ENCODE data around the gene RFNG.
A peak's percentile ranks its signal among the peaks of the same experiment; 100 is the strongest.

The RFNG gene

DNA sequence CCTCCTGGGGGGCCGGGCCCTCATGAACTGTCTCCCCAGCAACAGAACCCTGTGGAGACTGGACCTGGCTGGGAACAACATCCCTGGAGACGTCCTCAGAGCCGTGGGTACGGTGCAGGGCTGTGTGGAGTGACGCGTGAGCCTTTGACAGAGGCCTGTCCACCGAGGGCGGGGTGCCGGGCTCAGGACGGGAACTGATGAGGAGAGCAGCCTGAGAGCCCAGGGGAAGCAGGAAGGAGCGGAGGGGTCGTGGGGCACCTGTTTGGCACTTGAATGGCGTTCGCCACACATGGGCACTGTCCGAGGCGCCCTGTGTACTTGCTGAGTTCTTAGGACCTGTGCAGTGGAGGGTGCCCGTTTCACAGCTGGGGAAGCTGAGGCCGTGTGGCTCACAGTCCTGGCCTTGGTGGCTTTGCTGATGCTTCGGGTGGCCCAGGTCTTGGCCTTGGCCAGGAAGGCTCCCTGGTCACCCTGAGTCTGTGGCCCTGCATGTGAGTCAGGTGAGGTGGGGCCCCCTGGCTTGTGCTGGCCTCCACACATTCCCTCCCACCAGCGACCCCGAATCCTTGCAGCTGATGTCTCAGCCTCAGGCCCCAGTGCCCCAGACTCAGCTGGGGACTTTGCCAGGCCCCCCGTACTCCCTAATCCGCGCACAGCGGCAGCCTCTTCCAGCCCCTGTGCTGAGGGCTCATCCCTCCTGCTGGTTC lies 26.1 kb downstream of the RFNG start:
- DNase-seq (ENCODE audit: low spot score) = no peak

DNA sequence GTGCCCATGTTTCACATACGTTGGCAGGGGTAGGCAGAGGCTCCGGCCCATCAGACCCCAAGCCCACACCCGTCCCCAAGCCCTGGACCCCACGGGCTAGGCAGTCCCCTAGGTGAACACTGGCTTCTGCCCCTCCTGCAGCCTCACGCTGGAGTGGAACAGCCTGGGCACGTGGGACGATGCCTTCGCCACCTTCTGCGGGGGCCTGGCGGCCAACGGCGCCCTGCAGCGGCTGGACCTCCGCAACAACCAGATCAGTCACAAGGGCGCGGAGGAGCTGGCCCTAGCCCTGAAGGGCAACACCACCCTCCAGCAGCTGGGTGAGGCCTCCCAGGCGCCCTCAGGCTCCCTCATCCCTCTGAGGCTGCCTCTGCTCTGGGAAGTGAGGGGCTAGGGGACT lies 26.8 kb downstream of the RFNG start:
- DNase-seq (ENCODE audit: low spot score) = no peak

DNA sequence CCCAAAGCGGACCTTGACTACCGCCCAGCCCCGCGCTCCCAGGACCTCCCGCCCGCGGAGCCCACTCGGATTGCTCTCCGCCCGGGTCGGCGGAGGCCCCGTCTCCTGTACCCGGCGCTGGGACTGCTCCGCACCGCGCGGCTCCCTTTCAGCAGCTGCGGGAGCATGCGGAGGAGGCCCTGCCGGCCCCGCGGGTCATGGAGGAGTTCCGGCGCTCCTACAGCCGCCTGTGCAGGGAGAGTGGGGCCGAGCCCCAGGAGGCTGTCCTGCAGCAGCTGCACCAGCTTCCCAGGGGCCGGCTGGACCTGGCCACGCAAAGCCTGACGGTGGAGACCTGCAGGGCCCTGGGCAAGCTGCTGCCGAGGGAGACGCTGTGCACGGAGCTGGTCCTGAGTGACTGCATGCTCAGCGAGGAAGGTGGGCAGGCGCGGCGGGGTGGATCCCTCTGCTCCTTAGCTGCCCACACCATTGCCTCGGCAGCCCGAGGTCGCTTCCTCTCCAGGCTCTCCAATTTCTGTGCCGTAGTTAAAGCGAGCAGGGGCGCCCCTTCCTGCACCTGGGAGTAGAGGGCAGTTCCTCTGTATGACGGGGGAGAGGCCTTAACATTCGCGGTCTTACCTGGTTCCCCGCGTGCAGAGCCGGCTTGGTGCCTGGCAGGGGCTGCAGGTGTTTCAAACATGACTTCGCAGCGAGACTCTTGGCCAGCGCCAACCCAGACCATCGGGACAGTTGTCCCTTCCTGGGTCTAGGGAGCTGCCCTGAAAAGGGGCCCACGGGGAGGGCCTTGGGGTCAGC lies 28.0 kb downstream of the RFNG start:
- no peak for DNase-seq (ENCODE audit: low spot score)

DNA sequence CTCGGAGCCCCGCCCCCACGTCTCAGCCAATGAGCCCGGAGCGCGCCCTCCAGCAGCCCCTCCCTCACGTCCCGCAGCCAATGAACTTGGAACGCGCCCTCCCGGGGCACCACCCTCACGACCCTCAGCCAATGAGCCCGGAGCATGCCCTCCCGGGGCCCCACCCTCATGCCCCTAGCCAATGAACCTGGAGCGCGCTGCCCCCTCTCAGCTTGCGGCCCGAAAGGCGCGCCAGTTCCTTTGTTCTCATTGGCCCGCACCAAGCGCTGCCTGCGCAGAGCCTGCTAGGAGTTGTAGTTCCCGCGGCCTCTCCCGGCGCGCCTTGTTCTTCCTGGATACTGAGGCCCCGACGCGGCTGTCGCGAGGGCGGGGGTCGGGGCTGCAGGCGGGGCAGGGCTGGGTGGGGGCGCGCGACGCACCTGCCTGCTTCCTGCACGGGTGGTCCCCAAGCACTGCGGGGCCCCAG lies 28.6 kb downstream of the RFNG start, which contains the start of gene LRRC45:
LRRC45 (plus strand) TSS at position 325 of the 466 bp plus-strand sequence. CDS start 339 bp downstream, outside the sequence.
- peak; percentile 100 for DNase-seq (ENCODE audit: low spot score)

DNA sequence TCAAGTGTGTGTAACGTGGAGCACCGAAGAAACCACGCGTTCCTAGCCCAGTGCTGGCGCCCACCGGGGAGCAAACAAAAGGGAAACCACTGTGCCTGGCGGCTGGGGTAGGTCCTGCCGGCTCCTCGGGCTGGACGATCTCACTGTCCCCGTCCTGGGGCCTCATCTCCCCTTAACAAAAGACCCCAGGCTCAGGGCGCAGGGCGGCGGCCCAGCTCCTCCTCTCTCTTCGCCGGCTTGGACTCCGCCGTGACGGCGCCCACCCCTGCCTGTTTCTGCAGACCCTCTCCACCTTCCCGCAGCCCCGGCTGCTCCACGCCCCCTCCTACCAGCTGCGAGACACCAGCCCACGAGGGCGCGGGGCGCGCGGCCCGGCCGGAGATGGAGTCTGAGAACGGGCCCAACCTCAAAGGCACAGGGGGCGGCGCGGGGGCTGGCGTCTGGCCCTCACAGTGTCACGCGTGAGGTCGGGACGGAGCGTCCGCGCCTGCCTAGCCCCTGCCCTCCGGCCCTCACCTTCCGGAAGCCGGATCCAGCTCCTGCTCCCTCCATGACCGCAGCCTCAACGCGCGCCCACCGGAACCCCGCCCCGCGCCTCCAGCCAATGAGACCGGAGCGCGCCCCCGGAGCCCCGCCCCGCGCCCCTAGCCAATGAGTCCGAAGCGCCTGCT lies 29.2 kb downstream of the RFNG start, which contains the start of gene CENPX:
CENPX (minus strand) TSS at position 569 of the 671 bp plus-strand sequence; CDS start at position 552, 17 bp downstream.
- no peak for DNase-seq (ENCODE audit: low spot score)

DNA sequence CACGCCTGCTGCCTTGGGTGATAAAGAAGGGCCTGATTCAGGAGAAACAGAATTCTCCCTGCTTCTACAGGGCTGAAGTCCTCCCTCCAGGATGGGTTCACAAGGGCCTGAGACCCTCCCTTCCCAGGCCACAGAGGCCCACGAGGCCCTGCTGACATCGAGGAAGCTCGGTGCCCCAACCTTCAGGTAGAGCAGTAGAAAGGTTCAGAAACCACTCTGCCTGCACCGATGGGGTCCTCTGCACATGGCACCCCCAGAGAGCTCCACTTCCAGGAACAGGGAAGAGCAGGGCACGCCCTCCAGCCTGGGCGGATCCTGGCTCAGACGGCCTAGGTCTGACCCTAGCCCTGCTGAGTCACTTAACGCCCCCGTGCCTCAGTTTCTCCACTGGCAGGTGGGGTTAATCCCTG lies 29.7 kb downstream of the RFNG start:
- DNase-seq (ENCODE audit: low spot score) = no peak

DNA sequence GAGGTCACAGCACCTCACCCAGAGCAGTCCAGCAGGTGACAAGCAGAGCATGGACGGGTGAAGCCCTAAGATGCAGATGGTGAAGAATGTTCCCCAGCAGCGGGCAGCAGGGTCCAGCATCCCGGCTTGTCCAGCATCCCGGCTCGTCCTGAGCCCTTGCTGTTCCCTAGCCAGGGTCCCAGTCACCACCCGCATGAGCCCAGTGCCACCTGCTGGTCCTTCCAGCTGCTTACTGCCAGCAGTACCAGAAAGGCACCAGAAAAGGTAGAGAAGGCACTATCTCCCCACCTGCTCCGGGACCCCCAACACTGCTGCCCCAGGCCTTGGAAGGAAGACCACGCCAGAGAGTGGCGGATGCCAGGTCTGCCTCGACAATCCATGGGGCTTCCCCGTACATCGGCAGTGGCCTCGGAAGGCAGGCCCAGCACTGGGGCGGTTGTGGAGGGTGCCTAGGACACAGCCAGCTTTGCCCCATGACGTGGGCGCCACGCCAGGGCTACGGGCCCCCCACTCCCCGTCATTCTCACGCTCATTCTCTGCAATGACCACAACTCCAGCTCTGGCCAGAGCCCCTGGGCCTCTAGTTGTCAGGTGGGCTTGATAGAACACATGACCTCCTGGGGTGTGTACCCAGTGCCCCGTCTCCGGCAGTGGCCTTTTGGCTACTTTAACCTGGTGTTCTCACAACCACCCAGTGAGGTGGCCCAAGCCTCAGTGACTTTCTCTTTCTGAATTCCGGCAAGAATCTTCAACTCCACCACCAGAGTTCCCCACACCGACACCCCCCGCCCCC lies 30.3 kb downstream of the RFNG start:
- peak; percentile 59 for DNase-seq (ENCODE audit: low spot score)

DNA sequence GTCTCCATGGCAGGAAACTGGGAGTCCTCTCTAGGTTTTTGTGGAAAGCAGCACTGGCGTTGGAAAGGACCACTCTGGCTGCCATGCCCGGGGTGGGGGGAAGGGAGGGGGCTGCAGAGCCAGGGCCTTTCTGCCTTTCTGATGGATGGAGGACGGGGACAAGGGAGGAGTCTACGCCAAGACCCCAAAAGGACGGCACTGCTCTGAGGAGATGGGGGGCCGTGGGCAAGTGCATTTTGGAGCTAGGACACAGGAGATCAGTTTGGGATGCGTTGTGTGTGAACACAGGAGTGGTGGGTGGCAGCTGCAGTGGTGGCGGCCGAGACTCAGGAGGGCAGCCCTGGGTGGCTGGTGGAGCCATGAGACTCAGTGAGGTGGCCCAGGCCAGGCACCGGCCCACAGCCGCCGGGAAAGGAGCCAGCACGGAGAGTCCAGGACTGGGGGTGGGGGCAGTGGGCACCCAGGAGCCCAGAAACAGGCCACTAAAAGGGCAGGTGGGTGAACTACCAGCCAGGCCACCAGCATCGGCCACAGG lies 31.0 kb downstream of the RFNG start:
- DNase-seq (ENCODE audit: low spot score) = no peak

DNA sequence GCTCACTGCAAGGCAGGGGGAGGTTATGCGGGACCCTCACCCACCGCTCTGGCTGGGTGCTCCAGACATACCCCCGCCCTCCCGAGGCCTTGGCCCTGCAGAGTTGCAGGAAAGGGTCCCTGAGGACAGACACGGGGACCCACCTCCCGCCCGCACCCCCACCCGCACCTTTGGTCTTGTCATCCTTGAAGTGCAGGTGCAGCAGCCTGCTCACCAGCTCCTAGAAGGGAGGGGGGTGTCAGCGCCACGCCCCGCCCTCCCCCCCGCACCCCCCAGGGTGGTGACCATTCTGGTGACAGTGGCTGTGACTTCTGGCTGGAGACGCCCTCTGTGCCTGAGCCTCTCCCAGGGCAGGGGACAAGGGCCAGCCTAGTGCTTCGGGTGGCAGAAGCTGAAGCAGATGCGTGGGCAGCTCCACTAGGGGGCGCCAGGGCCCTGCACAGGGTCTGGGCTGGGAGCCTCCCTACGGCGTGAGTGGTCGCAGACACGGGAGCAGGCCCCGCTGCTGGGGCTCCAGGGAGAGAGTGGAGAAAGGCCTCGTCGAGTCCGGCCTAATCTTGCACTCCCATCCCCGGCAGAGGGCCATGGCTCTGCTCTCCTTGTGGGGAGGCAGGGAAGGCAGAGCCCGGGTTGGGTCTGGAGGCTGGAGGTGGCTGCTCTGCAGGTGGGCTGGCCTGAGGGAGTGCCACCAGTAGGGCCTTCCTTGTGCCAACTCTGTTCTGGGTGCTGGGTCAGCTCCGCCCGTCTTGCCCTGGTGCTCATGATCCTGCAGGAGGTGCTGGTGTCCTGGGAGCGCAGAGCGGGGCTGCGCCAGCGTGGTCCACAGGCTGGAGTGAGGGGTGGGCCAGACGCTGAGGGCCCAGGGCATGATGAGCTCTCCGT lies 31.7 kb downstream of the RFNG start:
- peak; percentile 59 for DNase-seq (ENCODE audit: low spot score)

DNA sequence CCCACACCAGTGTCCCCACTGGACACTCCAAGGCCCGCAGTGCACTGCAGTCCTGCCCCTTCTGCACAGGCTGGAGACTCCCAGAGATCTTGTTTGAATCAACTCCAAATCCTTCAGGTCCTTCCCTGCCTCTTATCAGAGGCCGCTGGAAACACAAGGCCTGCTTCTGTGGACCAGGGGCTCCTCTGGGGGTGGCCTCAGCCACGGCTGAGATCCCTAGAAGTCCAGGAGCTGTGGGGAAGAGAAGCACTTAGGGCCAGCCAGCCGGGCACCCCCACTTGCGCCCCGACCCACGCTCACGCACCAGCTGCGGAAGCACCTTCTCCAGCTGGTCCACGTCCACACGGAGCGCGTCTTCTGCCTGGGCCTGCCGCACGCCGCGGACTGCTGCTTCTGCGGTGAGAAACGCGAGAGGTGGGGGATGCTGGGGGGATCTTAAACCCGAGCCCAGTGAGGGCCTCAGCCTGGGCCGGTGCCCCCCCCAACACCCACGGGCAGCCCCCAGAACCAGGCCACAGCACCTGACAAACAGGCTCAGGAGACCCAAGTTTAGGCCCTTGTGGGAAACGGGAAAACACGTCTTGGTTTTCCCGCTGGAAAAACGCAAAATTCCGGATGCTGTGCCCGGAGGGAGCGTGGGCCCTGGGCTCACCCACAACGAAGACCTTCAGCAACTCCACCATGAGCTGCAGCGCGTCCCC lies 32.5 kb downstream of the RFNG start:
- DNase-seq (ENCODE audit: low spot score) = no peak

DNA sequence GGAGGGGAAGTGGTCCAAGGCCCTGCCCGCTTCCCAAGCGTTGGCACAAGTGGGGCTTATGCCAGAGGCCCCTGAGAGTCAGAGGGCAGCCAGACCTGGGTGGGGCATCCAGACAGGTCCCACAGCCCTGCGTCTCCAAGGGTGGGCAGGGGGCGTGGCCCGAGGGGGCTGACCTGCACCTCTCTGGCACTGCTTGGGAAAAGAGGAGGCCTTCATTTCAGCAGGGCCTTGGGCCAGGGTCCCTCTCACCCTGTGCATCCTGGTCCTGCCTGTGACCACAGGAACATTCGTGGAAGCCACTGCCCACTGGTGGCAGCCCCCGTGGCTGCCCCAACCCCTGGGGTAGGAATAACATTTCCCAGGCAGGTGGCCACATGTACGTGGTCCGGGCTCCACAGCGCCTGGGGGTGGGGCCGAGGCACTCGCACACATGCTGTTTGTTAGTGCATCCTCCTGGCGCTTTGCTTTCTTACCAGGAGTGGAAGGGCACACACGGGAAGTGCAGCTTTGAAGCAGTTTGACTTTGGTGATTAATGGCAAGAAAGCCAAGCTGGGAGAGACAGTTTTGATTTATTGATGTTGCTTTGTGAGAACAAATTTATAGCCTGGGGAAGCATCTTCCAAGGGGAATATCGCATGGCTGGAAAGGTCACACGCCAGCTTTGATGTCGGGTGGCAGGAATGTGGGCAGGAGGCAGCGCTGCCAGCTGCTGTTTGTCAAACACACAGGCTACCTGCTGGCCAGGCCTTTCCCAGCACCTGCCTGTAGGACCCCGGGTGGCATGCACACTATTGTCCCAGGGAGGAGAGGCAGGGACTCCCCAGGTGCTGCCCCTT lies 33.2 kb downstream of the RFNG start:
- DNase-seq (ENCODE audit: low spot score) = no peak

DNA sequence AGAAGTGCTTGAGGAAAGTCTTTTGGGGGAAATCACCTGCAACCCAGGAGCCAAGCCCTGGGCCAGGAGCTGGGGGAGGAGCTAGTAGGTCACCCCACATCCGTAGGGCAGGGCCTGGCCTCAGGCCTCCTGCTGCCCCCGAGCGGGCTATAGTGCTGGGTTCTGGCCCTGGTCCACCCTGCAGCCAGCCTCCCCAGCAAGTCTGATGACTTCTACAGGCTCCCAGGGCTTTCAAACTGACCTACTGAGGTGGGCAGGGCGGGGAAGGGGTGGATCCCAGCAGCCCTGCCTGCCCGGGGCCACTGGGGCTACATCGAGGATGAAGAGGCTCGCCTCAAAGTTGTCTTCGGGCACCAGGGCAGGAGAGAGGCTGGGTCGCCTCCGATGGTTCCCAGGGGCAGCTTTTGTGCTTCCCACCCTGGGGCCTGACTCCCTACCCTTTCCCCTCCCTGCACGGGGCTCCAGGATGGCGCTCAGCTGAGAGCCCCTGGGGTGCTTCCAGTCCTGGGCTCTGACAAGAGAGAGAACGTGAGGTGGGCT lies 33.9 kb downstream of the RFNG start:
- DNase-seq (ENCODE audit: low spot score) = no peak

DNA sequence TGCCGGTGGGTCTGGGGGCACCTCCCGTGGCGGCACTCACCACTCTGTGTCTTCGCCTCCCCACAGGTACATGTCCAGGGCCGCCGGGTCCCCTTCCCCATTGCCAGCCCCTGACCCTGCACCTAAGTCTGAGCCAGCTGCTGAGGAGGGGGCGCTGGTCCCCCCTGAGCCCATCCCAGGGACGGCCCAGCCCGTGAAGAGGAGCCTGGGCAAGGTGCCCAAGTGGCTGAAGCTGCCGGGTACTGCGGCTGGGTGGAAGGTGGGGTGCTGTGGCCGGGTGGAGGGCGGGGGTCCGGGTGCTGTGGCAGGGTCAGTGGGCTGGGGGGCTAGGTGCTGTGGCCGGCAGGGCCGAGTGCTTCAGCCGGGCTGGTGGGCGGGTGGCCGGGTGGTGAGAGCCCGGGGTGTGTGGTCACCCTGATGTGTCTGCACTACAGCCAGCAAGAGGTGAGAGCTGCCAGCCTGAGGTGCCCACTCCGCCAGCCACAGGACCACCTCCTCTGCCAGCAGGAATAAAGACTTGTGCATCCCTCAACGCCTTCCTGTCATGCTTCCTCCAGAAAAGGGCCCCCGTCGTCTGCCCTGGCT lies 34.6 kb downstream of the RFNG start:
- no peak for DNase-seq (ENCODE audit: low spot score)

DNA sequence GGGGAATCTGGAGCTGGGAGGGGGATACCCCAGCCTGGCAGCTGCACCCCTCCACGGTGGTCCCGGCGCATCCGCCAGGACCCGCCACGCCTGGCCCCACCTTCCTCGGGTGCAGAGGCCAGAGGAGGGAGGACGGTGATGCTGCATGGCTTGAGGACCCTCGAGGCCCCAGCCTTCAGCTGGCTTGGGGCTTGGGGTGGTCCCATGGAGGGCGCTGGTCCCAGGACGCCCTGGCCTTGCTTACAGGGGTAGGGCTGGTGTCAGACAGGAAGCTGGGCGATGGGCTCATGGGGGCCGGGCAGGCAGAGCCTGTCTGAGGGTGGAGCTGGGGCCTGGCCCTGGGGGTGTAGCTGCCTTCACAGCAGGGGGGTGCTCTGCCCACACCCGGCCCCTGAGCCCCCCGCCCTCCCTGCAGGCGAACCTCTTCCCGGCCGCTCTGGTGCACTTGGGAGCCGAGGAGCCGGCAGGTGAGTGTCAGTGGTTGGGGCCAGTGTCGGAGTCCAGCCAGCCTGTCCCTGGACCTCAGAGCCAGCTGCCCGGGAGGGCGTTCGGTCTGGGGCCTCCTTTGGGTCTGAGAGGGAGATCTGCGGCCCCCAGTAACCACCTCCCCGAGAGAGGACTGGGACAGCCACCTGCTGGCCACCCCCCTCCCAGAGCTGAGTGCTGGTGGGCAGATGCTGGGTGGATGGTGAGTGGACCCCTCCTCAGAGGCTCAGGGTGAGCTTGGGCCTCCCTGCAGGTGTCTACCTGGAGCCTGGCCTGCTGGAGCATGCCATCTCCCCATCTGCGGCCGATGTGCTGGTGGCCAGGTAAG lies 35.3 kb downstream of the RFNG start:
- DNase-seq (ENCODE audit: low spot score) = no peak

DNA sequence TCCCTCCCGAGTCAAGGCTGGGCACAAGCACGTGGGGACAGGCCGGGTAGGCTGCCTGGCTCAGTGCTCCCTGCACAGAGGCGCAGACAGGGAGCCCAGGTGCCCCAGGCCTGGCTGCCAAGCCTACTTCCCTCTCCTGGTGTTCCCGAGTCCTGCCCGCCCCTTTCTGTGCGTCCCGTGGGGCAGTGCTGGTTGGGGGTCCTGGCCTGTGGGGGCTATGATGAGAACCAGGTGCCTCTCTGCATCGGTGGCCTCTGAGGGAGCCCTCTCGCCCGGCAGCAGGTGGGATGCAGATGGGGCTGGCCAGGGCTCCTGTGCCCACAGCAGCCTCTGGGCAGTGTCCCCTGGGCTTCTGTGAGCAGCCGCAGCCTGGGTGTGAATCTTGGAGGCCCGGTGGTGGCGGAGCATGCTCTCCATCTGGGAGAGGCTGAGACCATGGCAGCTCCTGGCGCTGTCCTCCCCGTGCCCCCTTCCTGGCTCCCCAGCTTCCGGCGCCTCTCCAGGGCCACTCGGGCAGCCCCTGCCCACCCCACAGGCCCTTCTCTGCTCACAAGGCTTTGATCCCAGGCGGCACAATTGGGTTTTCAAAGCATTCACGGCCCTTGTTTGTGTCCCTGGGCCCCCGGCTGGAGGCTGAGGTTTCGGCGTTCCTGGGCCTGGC lies 36.2 kb downstream of the RFNG start:
- DNase-seq (ENCODE audit: low spot score) = no peak

DNA sequence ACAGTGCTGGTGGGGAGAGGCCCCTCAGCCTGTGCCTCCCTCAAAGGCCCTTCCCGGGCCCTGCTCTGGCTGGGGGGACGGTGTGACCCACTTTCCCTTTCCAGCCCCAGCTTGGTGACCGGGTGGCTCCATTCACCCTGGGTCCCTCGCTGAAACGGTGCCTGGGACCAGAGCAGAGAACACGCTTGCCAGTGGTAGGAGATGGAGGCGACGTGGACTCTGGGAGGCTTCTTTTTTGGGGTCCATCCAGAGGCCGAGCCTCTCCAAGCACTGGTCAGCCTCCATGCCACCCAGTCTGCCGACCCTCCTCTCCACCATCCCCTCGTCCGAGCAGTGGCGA lies 36.7 kb downstream of the RFNG start:
- DNase-seq (ENCODE audit: low spot score) = no peak

DNA sequence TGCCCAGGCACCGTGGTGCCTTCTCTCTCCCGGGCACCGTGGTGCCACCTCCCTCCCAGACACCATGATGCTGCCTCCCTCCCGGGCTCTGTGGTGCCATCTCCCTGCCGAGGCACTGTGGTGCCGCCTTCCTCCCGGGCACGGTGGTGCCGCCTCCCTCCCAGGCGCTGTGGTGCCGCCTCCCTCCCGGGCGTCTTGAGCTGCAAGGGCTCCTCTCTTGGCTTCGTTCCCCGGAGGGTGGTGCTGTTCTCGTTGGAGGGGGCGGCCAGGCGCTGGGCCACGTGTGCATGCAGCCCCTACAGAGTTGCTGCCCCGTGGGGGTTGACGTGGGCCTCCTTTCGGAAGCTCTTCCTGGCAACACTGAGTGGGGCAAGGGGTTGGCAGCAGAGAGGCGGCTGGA lies 37.2 kb downstream of the RFNG start:
- DNase-seq (ENCODE audit: low spot score) = no peak
